Heart left ventricle (tissue), 13 donors: ENCODE data around the gene CFAP141.

Source experiments
- POLR2A ChIP-seq, 2 donors: fragments of 450-650 bp; IDR thresholded peaks; one replicate each; pipeline ENCODE4 v1.6.1; 2017; ENCODE audit warnings: antibody characterized with exemption in 2 of 2, mild to moderate bottlenecking in 2 of 2, moderate library complexity in 2 of 2
- TF ChIP-seq, protein P1 (sequence below), 12 donors: fragments of 200-600 bp; sonication (generic) in 4 of 12; IDR thresholded peaks; one replicate each; pipeline versions ENCODE4 v1.5.0 to v1.8.0; 2018 to 2022; ENCODE audit warnings: antibody characterized with exemption in 12 of 12, mild to moderate bottlenecking in 5 of 12
- donor health status: ischemic (EF 13 %, LVEDD 7.1; RV severe dilation, severe dysfunction).
- donor health status: DM: no; HTN: yes; CAD: no.
- donor health status: DM: no; HTN: no; CAD: no.
- donor health status: ischemic (EF 25% LVEDD 6.9; RV normal size, moderate dysfunction).
- donor health status: ischemic (EF 25% LVEDD 5.7; RV mildly dilated, moderate dysfunction).
- donor health status: ischemic (EF 35%, LVEDD 5.7; RV mildly dilated, moderate dysfunction).
- donor health status: nonischemic (EF 11% LVEDD 7.7; RV severe dilation, severe dysfunction).
- donor health status: DM: yes; HTN: yes; CAD: no.
- donor health status: PGD.
- donor health status: ischemic (EF 29% LVEDD 5.4; RV normal size, mild dysfunction).
- donor health status: nonischemic (EF 23%, LVEDD 6.1; RV moderate dilation, normal function).

GRCh38 chr1:154186177-154186576, 20.0 kb downstream of the CFAP141 start:
- no peak for TF ChIP-seq POLR2A (IDR thresholded peaks at IDR 0.05)
- TF ChIP-seq, protein P1, sequence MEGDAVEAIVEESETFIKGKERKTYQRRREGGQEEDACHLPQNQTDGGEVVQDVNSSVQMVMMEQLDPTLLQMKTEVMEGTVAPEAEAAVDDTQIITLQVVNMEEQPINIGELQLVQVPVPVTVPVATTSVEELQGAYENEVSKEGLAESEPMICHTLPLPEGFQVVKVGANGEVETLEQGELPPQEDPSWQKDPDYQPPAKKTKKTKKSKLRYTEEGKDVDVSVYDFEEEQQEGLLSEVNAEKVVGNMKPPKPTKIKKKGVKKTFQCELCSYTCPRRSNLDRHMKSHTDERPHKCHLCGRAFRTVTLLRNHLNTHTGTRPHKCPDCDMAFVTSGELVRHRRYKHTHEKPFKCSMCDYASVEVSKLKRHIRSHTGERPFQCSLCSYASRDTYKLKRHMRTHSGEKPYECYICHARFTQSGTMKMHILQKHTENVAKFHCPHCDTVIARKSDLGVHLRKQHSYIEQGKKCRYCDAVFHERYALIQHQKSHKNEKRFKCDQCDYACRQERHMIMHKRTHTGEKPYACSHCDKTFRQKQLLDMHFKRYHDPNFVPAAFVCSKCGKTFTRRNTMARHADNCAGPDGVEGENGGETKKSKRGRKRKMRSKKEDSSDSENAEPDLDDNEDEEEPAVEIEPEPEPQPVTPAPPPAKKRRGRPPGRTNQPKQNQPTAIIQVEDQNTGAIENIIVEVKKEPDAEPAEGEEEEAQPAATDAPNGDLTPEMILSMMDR (IDR thresholded peaks at IDR 0.05) = peak in 10 of 12 donors; percentile 15 to 51 (median 35)
